Measurements from ENCODE around the gene KHDC4.
A peak's percentile ranks its signal among the peaks of the same experiment; 100 is the strongest.

Gene KHDC4

GRCh38 chr1:155934097-155934935 is at the start of gene KHDC4:
Gene KHDC4 (minus strand): TSS chr1:155934413. CDS start chr1:155934373, 40 bp downstream.
- peak; percentile 99 for DNase-seq (ENCODE audit: low read depth)
- Histone ChIP-seq H3K9me3 (ENCODE audit: control insufficient read depth, low read length) (no peaks in the 10 kb centered on the region), H3K27me3 (replicated peaks; ENCODE audit: control insufficient read depth, insufficient read depth, low read length) (no peaks in the 10 kb centered on the region), H3K4me1 (ENCODE audit: control insufficient read depth, insufficient read depth, low read length) (peaks cover 30% of the 10 kb centered on the region), H3K9ac (ENCODE audit: low read length) (peak within 1 kb of the TSS; percentile 100), H3K4me3 (ENCODE audit: low read length) (peak within 1 kb of the TSS; percentile 99), H3K36me3 (ENCODE audit: control insufficient read depth, insufficient read depth, low read length, severe bottlenecking) (peaks cover 38% of the 10 kb centered on the region)

- DNase-seq (ENCODE audit: low read depth) = peak; percentile 98
- peak overlapping the region; percentile 88 for H3K4me3 ChIP-seq (ENCODE audit: low read length)
- H3K9ac ChIP-seq (ENCODE audit: low read length) = peak overlapping the region; percentile 97
- H3K4me1 ChIP-seq (ENCODE audit: control insufficient read depth, insufficient read depth, low read length) = peaks cover 56% of the 10 kb centered on the region
- no peaks in the 10 kb centered on the region for H3K9me3 ChIP-seq (ENCODE audit: control insufficient read depth, low read length)
- H3K27me3 ChIP-seq (replicated peaks; ENCODE audit: control insufficient read depth, insufficient read depth, low read length) = no peaks in the 10 kb centered on the region
- no peaks in the 10 kb centered on the region for H3K36me3 ChIP-seq (ENCODE audit: control insufficient read depth, insufficient read depth, low read length, severe bottlenecking)
Observed at GRCh38 chr1:155983191-155984024, 49.2 kb upstream of the KHDC4 start.

GRCh38 chr1:155982106-155982505 is 47.9 kb upstream of the KHDC4 start:
- no peaks in the 10 kb centered on the region for H3K36me3 ChIP-seq (ENCODE audit: control insufficient read depth, insufficient read depth, low read length, severe bottlenecking)
- H3K9ac ChIP-seq (ENCODE audit: low read length) = peak overlapping the region; percentile 97
- H3K27me3 ChIP-seq (replicated peaks; ENCODE audit: control insufficient read depth, insufficient read depth, low read length) = no peaks in the 10 kb centered on the region
- peak overlapping the region; percentile 88 for H3K4me3 ChIP-seq (ENCODE audit: low read length)
- no peak for DNase-seq (ENCODE audit: low read depth)
- H3K4me1 ChIP-seq (ENCODE audit: control insufficient read depth, insufficient read depth, low read length) = peaks cover 58% of the 10 kb centered on the region
- H3K9me3 ChIP-seq (ENCODE audit: control insufficient read depth, low read length) = no peaks in the 10 kb centered on the region

- peak; percentile 86 for DNase-seq (ENCODE audit: low read depth)
- peak overlapping the region; percentile 88 for H3K4me3 ChIP-seq (ENCODE audit: low read length)
- no peaks in the 10 kb centered on the region for H3K9me3 ChIP-seq (ENCODE audit: control insufficient read depth, low read length)
Observed at GRCh38 chr1:155981266-155982088, 47.3 kb upstream of the KHDC4 start.

GRCh38 chr1:155979597-155980343 is 45.6 kb upstream of the KHDC4 start:
- no peaks in the 10 kb centered on the region for H3K27me3 ChIP-seq (replicated peaks; ENCODE audit: control insufficient read depth, insufficient read depth, low read length)
- peak overlapping the region; percentile 97 for H3K9ac ChIP-seq (ENCODE audit: low read length)
- peaks cover 79% of the 10 kb centered on the region for H3K4me1 ChIP-seq (ENCODE audit: control insufficient read depth, insufficient read depth, low read length)
- H3K36me3 ChIP-seq (ENCODE audit: control insufficient read depth, insufficient read depth, low read length, severe bottlenecking) = no peaks in the 10 kb centered on the region
- peak; percentile 64 for DNase-seq (ENCODE audit: low read depth)
- H3K4me3 ChIP-seq (ENCODE audit: low read length) = peak overlapping the region; percentile 88
- no peaks in the 10 kb centered on the region for H3K9me3 ChIP-seq (ENCODE audit: control insufficient read depth, low read length)

More at GRCh38 chr1:155981266-155982088, 47.3 kb upstream of the KHDC4 start:
- Histone ChIP-seq H3K9ac (ENCODE audit: low read length) (peak overlapping the region; percentile 97), H3K4me1 (ENCODE audit: control insufficient read depth, insufficient read depth, low read length) (peaks cover 63% of the 10 kb centered on the region), H3K36me3 (ENCODE audit: control insufficient read depth, insufficient read depth, low read length, severe bottlenecking) (no peaks in the 10 kb centered on the region), H3K27me3 (replicated peaks; ENCODE audit: control insufficient read depth, insufficient read depth, low read length) (no peaks in the 10 kb centered on the region)

- peaks cover 79% of the 10 kb centered on the region for H3K4me1 ChIP-seq (ENCODE audit: control insufficient read depth, insufficient read depth, low read length)
- DNase-seq (ENCODE audit: low read depth) = peak; percentile 61
Observed at GRCh38 chr1:155978973-155979429, 44.8 kb upstream of the KHDC4 start.

GRCh38 chr1:155978325-155978972 is 44.2 kb upstream of the KHDC4 start, which contains the start of gene ARHGEF2:
Gene ARHGEF2 (minus strand): TSS chr1:155978547. CDS start chr1:155978427, 120 bp downstream.
- H3K36me3 ChIP-seq (ENCODE audit: control insufficient read depth, insufficient read depth, low read length, severe bottlenecking) = peaks cover 9% of the 10 kb centered on the region
- H3K9me3 ChIP-seq (ENCODE audit: control insufficient read depth, low read length) = no peaks in the 10 kb centered on the region
- peak; percentile 73 for DNase-seq (ENCODE audit: low read depth)
- H3K27me3 ChIP-seq (replicated peaks; ENCODE audit: control insufficient read depth, insufficient read depth, low read length) = no peaks in the 10 kb centered on the region
- peak within 1 kb of the TSS; percentile 88 for H3K4me3 ChIP-seq (ENCODE audit: low read length)
- H3K9ac ChIP-seq (ENCODE audit: low read length) = peak within 1 kb of the TSS; percentile 97
- H3K4me1 ChIP-seq (ENCODE audit: control insufficient read depth, insufficient read depth, low read length) = peaks cover 74% of the 10 kb centered on the region

More at GRCh38 chr1:155978973-155979429, 44.8 kb upstream of the KHDC4 start:
- Histone ChIP-seq H3K4me3 (ENCODE audit: low read length) (peak overlapping the region; percentile 88), H3K9me3 (ENCODE audit: control insufficient read depth, low read length) (no peaks in the 10 kb centered on the region), H3K27me3 (replicated peaks; ENCODE audit: control insufficient read depth, insufficient read depth, low read length) (no peaks in the 10 kb centered on the region), H3K9ac (ENCODE audit: low read length) (peak overlapping the region; percentile 97), H3K36me3 (ENCODE audit: control insufficient read depth, insufficient read depth, low read length, severe bottlenecking) (peaks cover 5% of the 10 kb centered on the region)

- Histone ChIP-seq H3K4me3 (ENCODE audit: low read length) (peak overlapping the region; percentile 88), H3K9me3 (ENCODE audit: control insufficient read depth, low read length) (no peaks in the 10 kb centered on the region), H3K36me3 (ENCODE audit: control insufficient read depth, insufficient read depth, low read length, severe bottlenecking) (peaks cover 14% of the 10 kb centered on the region), H3K9ac (ENCODE audit: low read length) (peak overlapping the region; percentile 97), H3K4me1 (ENCODE audit: control insufficient read depth, insufficient read depth, low read length) (peaks cover 68% of the 10 kb centered on the region), H3K27me3 (replicated peaks; ENCODE audit: control insufficient read depth, insufficient read depth, low read length) (no peaks in the 10 kb centered on the region)
- DNase-seq (ENCODE audit: low read depth) = peak; percentile 65
Observed at GRCh38 chr1:155977690-155978324, 43.6 kb upstream of the KHDC4 start.

- Histone ChIP-seq H3K4me1 (ENCODE audit: control insufficient read depth, insufficient read depth, low read length) (peaks cover 61% of the 10 kb centered on the region), H3K9ac (ENCODE audit: low read length) (peak overlapping the region; percentile 97), H3K4me3 (ENCODE audit: low read length) (peak overlapping the region; percentile 88), H3K36me3 (ENCODE audit: control insufficient read depth, insufficient read depth, low read length, severe bottlenecking) (peaks cover 19% of the 10 kb centered on the region), H3K9me3 (ENCODE audit: control insufficient read depth, low read length) (no peaks in the 10 kb centered on the region), H3K27me3 (replicated peaks; ENCODE audit: control insufficient read depth, insufficient read depth, low read length) (no peaks in the 10 kb centered on the region)
- no peak for DNase-seq (ENCODE audit: low read depth)
Observed at GRCh38 chr1:155976913-155977689, 42.9 kb upstream of the KHDC4 start.

All from adipocyte (in vitro differentiated cells).